Measurements from ENCODE around the gene SLC12A4. TPM values are rescaled to one million over a fixed set of nuclear protein-coding genes. Genes with fewer than 3 reads are reported as not detected.
A peak's percentile ranks its signal among the peaks of the same experiment; 100 is the strongest.
"Not testable (repeated sequence)": the region's sequence is repeated elsewhere in the genome, so short reads cannot be mapped to it uniquely, and the experiment has no call there.

SLC12A4 gene
- total and polyA plus RNA-seq, 2 of the 13 experiments (the other 11 are each of a cell fraction or from before 2014, with no cell fraction given) = 65.1 to 84.3 TPM

- WGBS (ENCODE audit: low lambda C conversion rate) = 58% methylated on average over 6 of the region's 6 CpGs
- not testable (repeated sequence) for H3K9me3 ChIP-seq (ENCODE audit: low read length)
Observed at GRCh38 chr16:67994040-67994408, 25.6 kb upstream of the SLC12A4 start.

GRCh38 chr16:67993207-67994039, 25.0 kb upstream of the SLC12A4 start:
- Histone ChIP-seq H3K4me1 (ENCODE audit: insufficient read depth, low read length) (peaks cover 37% of the 10 kb centered on the region), H3K27me3 (ENCODE audit: control insufficient read depth in 1 of 2, insufficient read depth in 2 of 2, low read length in 2 of 2) (peaks cover 2 to 22% of the 10 kb centered on the region in 2 experiments), H3K4me2 (ENCODE audit: low read depth, low read length) (peak overlapping the region; percentile 95), H3K9me3 (ENCODE audit: low read length) (no peaks in the 10 kb centered on the region), H3K9ac (ENCODE audit: insufficient read depth, low read depth, low read length) (peak overlapping the region; percentile 75), H3K36me3 (replicated peaks in 1 of 2; ENCODE audit: control insufficient read depth in 1 of 2, insufficient read depth in 2 of 2, low read length in 2 of 2) (no peaks in the 10 kb centered on the region), H4K20me1 (ENCODE audit: insufficient read depth, low read length) (no peaks in the 10 kb centered on the region), H3K4me3 (replicated peaks in 1 of 3; ENCODE audit: insufficient read depth in 1 of 3, low read depth in 2 of 3, low read length in 3 of 3) (peak overlapping the region; percentile 44 to 74 (median 67); a peak in 5 of 6 replicates), H3K27ac (ENCODE audit: extremely low read length, insufficient read depth, low read length) (peak overlapping the region; percentile 22), H3K79me2 (ENCODE audit: insufficient read depth, low read length) (no peaks in the 10 kb centered on the region), H2AFZ (ENCODE audit: low read length) (no peak overlapping the region)
- DNase-seq (ENCODE audit: low spot score) (peak; percentile 69), ATAC-seq (peak; percentile 89), FAIRE-seq (no peak)
- in situ Hi-C loops (cut with HindIII; ENCODE audit: extremely low pct_ligation_motif_present, low pct_unique_long_range_greater_than_20kb) (loop anchor here (5.0 kb wide), 1 partner anchor 49 kb away; no protein-coding TSS in a partner anchor), intact Hi-C loops (cut with micrococcal nuclease; ENCODE audit: unreplicated experiment) (loop anchor here (1.0 to 2.0 kb wide), 2 partner anchors 47 to 235 kb away; no protein-coding TSS in a partner anchor)
- CTCF ChIA-PET (ENCODE audit: low intra/inter-chr PET ratio, low total read pairs) = interaction anchor here (1.2 to 3.0 kb wide), 6 partner anchors 24 to 236 kb away, joined by 3 to 46 read pairs (median 3); partner anchors contain the start of genes DDX28 and DUS2
- POLR2A ChIA-PET = interaction anchor here (0.6 to 1.1 kb wide), 3 partner anchors 8 to 29 kb away, joined by 4 to 10 read pairs (median 5); partner anchors contain the start of genes DDX28 and DUS2
- BruUV-seq (replicated peaks) = TSS peak; percentile 64
- 15% methylated on average over 22 of the region's 39 CpGs for WGBS (ENCODE audit: low lambda C conversion rate)
- no peak for TF ChIP-seq ZNF282 (IDR thresholded peaks at IDR 0.05; ENCODE audit: partially characterized antibody)
- TF ChIP-seq EP300 (IDR thresholded peaks at IDR 0.05; ENCODE audit: low read depth in 2 of 2, low read length in 2 of 2) = no peak
- 0 out of 2 replicates have a peak, but pooled peaks have one; percentile 14 for TF ChIP-seq EP300 (CRISPR knock-in tag; IDR thresholded peaks at IDR 0.05; ENCODE audit: borderline replicate concordance)
- TF ChIP-seq ZNF816 (CRISPR knock-in tag; IDR thresholded peaks at IDR 0.05; ENCODE audit: borderline replicate concordance) = no peak
- TF ChIP-seq SP1 (IDR thresholded peaks at IDR 0.05) = no peak
- peak; percentile 70 for TF ChIP-seq SP1 (CRISPR knock-in tag; IDR thresholded peaks at IDR 0.05)
- peak; percentile 44; the same call in 1 of the 2 replicates for TF ChIP-seq ZNF362 (CRISPR knock-in tag; IDR thresholded peaks at IDR 0.05; ENCODE audit: borderline replicate concordance)
- TF ChIP-seq NBN (conservative IDR thresholded peaks at IDR 0.05) = no peak
- TF ChIP-seq WIZ (CRISPR knock-in tag; IDR thresholded peaks at IDR 0.05) = peak; percentile 94
- TF ChIP-seq ZNF710 (CRISPR knock-in tag; IDR thresholded peaks at IDR 0.05; ENCODE audit: borderline replicate concordance) = peak; percentile 39; the same call in 1 of the 2 replicates
- 0 out of 2 replicates have a peak, but pooled peaks have one; percentile 24 for TF ChIP-seq IRF9 (CRISPR knock-in tag; IDR thresholded peaks at IDR 0.05; ENCODE audit: borderline replicate concordance)

More at GRCh38 chr16:67994040-67994408, 25.6 kb upstream of the SLC12A4 start:
- in situ Hi-C loops (cut with HindIII; ENCODE audit: extremely low pct_ligation_motif_present, low pct_unique_long_range_greater_than_20kb) = loop anchor here (5.0 kb wide), 1 partner anchor 48 kb away; no protein-coding TSS in a partner anchor
- H3K79me2 ChIP-seq (ENCODE audit: insufficient read depth, low read length); H2AFZ ChIP-seq (ENCODE audit: low read length); FAIRE-seq; BruUV-seq (replicated peaks); DNase-seq (ENCODE audit: low spot score); H3K36me3 ChIP-seq (replicated peaks in 1 of 2; ENCODE audit: control insufficient read depth in 1 of 2, insufficient read depth in 2 of 2, low read length in 2 of 2); H3K27ac ChIP-seq (ENCODE audit: extremely low read length, insufficient read depth, low read length); intact Hi-C loops (cut with micrococcal nuclease; ENCODE audit: unreplicated experiment); H4K20me1 ChIP-seq (ENCODE audit: insufficient read depth, low read length): not testable (repeated sequence)
- peak overlapping the region; percentile 75 for H3K9ac ChIP-seq (ENCODE audit: insufficient read depth, low read depth, low read length)
- peak overlapping the region; percentile 44 to 74 (median 67); a peak in 5 of 6 replicates for H3K4me3 ChIP-seq (replicated peaks in 1 of 3; ENCODE audit: insufficient read depth in 1 of 3, low read depth in 2 of 3, low read length in 3 of 3)
- ChIA-PET CTCF (ENCODE audit: low intra/inter-chr PET ratio, low total read pairs) (interaction anchor here (1.2 to 3.0 kb wide), 4 partner anchors 25 to 70 kb away, joined by 3 to 46 read pairs (median 8); no protein-coding TSS in a partner anchor), POLR2A (interaction anchor here (0.6 to 1.1 kb wide), 4 partner anchors 9 to 29 kb away, joined by 3 to 10 read pairs (median 4); partner anchors contain the start of genes DDX28 and DUS2)
- ATAC-seq = peak; percentile 44
- peaks cover 0 to 22% of the 10 kb centered on the region in 2 experiments for H3K27me3 ChIP-seq (ENCODE audit: control insufficient read depth in 1 of 2, insufficient read depth in 2 of 2, low read length in 2 of 2)
- H3K4me2 ChIP-seq (ENCODE audit: low read depth, low read length) = peak overlapping the region; percentile 95
- H3K4me1 ChIP-seq (ENCODE audit: insufficient read depth, low read length) = peaks cover 43% of the 10 kb centered on the region
